ENCODE results near the gene CD59. TPM values are rescaled to one million over a fixed set of nuclear protein-coding genes. Genes with fewer than 3 reads are reported as not detected.

Gene CD59
- total RNA-seq, 1 experiment from 2014 or later: 736 TPM

DNA sequence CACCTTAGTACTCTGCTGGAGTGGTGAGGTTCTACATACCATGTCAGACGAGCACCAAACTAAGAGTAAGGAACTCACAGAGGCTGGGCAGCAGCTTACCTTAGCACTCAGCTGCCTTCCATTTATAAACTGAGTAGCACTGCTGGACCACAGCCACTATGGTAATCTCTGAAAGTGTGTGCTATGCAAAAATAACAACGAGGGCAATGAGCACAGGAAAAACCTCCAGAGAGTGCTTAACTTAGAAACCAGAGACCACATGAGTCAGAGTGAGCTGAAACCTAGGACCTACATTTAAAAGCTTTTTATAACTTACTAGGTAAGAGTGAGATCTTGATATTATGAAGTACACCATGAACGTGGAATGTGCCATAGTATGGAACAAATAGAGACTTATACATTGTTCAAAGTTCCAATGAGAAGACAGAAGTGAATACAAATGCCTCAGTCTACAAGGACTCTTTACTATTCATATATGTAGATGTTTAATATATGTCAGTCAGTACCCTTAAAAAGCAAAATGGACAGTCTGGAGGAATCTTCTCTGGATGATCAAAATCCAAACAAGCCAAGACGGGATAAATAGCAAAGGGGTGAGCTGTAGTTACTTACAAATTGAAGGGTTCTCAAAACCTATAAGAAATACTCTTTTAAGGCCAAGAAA, 17.2 kb upstream of the CD59 start:
- Histone ChIP-seq H3K4me1 (ENCODE audit: control insufficient read depth, insufficient read depth, low read length) (no peaks in the 10 kb centered on the region), H3K27ac (ENCODE audit: low read length) (no peak overlapping the region), H3K36me3 (ENCODE audit: control insufficient read depth, insufficient read depth, low read length) (no peaks in the 10 kb centered on the region; the same call in none of the 2 replicates), H3K4me3 (ENCODE audit: low read depth in 2 of 2, low read length in 2 of 2) (no peak overlapping the region), H3K9me3 (ENCODE audit: control insufficient read depth, insufficient read depth, low read depth, low read length) (no peaks in the 10 kb centered on the region), H3K27me3 (ENCODE audit: control insufficient read depth, insufficient read depth, low read length) (no peaks in the 10 kb centered on the region)
- no TSS peak for BruUV-seq (replicated peaks)
- ATAC-seq (no peak), DNase-seq (ENCODE audit: low read depth, low spot score) (no peak)
- CTCF ChIA-PET: no interaction called here
- intact Hi-C loops (cut with micrococcal nuclease; ENCODE audit: unreplicated experiment) (no loop called here), in situ Hi-C loops (cut with HindIII; ENCODE audit: low pct_unique_long_range_greater_than_20kb, low sequenced_read_pairs) (no loop called here)
- TF ChIP-seq POLR2AphosphoS5 (IDR thresholded peaks at IDR 0.05; ENCODE audit: low read depth, low read length) (no peak), TCF7L2 (IDR thresholded peaks at IDR 0.05; ENCODE audit: low read depth, low read length) (no peak), SIN3A (IDR thresholded peaks at IDR 0.05; ENCODE audit: borderline replicate concordance, insufficient read depth, low read depth, low read length) (no peak)
- TF ChIP-seq, protein P1, sequence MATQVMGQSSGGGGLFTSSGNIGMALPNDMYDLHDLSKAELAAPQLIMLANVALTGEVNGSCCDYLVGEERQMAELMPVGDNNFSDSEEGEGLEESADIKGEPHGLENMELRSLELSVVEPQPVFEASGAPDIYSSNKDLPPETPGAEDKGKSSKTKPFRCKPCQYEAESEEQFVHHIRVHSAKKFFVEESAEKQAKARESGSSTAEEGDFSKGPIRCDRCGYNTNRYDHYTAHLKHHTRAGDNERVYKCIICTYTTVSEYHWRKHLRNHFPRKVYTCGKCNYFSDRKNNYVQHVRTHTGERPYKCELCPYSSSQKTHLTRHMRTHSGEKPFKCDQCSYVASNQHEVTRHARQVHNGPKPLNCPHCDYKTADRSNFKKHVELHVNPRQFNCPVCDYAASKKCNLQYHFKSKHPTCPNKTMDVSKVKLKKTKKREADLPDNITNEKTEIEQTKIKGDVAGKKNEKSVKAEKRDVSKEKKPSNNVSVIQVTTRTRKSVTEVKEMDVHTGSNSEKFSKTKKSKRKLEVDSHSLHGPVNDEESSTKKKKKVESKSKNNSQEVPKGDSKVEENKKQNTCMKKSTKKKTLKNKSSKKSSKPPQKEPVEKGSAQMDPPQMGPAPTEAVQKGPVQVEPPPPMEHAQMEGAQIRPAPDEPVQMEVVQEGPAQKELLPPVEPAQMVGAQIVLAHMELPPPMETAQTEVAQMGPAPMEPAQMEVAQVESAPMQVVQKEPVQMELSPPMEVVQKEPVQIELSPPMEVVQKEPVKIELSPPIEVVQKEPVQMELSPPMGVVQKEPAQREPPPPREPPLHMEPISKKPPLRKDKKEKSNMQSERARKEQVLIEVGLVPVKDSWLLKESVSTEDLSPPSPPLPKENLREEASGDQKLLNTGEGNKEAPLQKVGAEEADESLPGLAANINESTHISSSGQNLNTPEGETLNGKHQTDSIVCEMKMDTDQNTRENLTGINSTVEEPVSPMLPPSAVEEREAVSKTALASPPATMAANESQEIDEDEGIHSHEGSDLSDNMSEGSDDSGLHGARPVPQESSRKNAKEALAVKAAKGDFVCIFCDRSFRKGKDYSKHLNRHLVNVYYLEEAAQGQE (IDR thresholded peaks at IDR 0.05; ENCODE audit: insufficient read depth in 1 of 2, low read depth in 2 of 2, low read length in 1 of 2): no peak
- TF ChIP-seq, protein P2, sequence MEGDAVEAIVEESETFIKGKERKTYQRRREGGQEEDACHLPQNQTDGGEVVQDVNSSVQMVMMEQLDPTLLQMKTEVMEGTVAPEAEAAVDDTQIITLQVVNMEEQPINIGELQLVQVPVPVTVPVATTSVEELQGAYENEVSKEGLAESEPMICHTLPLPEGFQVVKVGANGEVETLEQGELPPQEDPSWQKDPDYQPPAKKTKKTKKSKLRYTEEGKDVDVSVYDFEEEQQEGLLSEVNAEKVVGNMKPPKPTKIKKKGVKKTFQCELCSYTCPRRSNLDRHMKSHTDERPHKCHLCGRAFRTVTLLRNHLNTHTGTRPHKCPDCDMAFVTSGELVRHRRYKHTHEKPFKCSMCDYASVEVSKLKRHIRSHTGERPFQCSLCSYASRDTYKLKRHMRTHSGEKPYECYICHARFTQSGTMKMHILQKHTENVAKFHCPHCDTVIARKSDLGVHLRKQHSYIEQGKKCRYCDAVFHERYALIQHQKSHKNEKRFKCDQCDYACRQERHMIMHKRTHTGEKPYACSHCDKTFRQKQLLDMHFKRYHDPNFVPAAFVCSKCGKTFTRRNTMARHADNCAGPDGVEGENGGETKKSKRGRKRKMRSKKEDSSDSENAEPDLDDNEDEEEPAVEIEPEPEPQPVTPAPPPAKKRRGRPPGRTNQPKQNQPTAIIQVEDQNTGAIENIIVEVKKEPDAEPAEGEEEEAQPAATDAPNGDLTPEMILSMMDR (IDR thresholded peaks at IDR 0.05): no peak
- POLR2A ChIA-PET: interaction anchor here (0.5 kb wide), 1 partner anchor 411 kb away, joined by 4 read pairs; no protein-coding TSS in a partner anchor

DNA sequence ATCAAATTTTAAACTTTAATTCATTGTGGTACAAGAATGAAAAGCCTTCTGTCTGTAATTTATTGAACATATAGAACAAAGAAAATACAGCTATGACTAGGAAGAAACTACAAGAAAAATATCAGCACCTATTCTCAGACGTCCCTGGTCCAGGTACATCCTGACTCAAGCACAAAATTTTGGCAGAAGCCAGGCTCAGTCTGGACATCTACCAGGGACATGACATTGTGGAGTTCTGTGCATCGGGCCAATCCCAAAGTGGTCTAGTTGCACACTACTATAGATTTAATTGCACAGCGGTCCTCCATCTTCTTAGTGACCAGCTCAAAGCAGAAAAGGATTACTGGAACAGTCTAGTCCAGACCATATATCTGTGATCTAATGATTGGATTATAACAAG, 15.7 kb upstream of the CD59 start:
- Histone ChIP-seq H3K27me3 (ENCODE audit: control insufficient read depth, insufficient read depth, low read length) (no peaks in the 10 kb centered on the region), H3K36me3 (ENCODE audit: control insufficient read depth, insufficient read depth, low read length) (no peaks in the 10 kb centered on the region; the same call in none of the 2 replicates), H3K27ac (ENCODE audit: low read length) (no peak overlapping the region), H3K9me3 (ENCODE audit: control insufficient read depth, insufficient read depth, low read depth, low read length) (no peaks in the 10 kb centered on the region), H3K4me1 (ENCODE audit: control insufficient read depth, insufficient read depth, low read length) (no peaks in the 10 kb centered on the region; the same call in 1 of the 2 replicates), H3K4me3 (ENCODE audit: low read depth in 2 of 2, low read length in 2 of 2) (no peak overlapping the region)
- no peak for ATAC-seq
- TF ChIP-seq, protein P1 (IDR thresholded peaks at IDR 0.05; ENCODE audit: insufficient read depth in 1 of 2, low read depth in 2 of 2, low read length in 1 of 2): no peak
- TF ChIP-seq, protein P2 (IDR thresholded peaks at IDR 0.05): no peak
- TF ChIP-seq TCF7L2 (IDR thresholded peaks at IDR 0.05; ENCODE audit: low read depth, low read length) (no peak), POLR2AphosphoS5 (IDR thresholded peaks at IDR 0.05; ENCODE audit: low read depth, low read length) (no peak), SIN3A (IDR thresholded peaks at IDR 0.05; ENCODE audit: borderline replicate concordance, insufficient read depth, low read depth, low read length) (no peak)
- ChIA-PET POLR2A (no interaction called here), CTCF (no interaction called here)
- DNase-seq (ENCODE audit: low read depth, low spot score): no peak
- no TSS peak for BruUV-seq (replicated peaks)
- in situ Hi-C loops (cut with HindIII; ENCODE audit: low pct_unique_long_range_greater_than_20kb, low sequenced_read_pairs): no loop called here
- intact Hi-C loops (cut with micrococcal nuclease; ENCODE audit: unreplicated experiment): no loop called here
